Activated T-helper 2 cell treated with anti-CD3 and anti-CD28 coated beads, Interferon-gamma antibody, Interleukin-2, Interleukin-4, amounts not matched to agents 10 μg/mL and 5 μg/mL and 100 μg/mL, durations not matched to agents 14 hours and 24 hours and 36 hours (primary cell): ENCODE data around the gene UGCG. TPM values are rescaled to one million over a fixed set of nuclear protein-coding genes. Genes with fewer than 3 reads are reported as not detected.

Source experiments
- DNase-seq: peaks from one replicate; pipeline ENCODE4 v3.0.0; 2021; ENCODE audit warnings: low spot score
- H3K27ac Mint-ChIP-seq: one replicate; pipeline ENCODE4 v1.8.0; 2021; ENCODE audit warnings: mixed read lengths
- H3K27me3 Mint-ChIP-seq: one replicate; pipeline ENCODE4 v1.8.0; 2021; ENCODE audit warnings: low read depth, mixed read lengths
- H3K36me3 Mint-ChIP-seq: one replicate; pipeline ENCODE4 v1.8.0; 2021; ENCODE audit warnings: low read depth, mixed read lengths
- H3K4me1 Mint-ChIP-seq: one replicate; pipeline ENCODE4 v1.8.0; 2021; ENCODE audit warnings: low read depth, mixed read lengths
- H3K4me3 Mint-ChIP-seq: one replicate; pipeline ENCODE4 v1.8.0; 2021; ENCODE audit warnings: low read depth, mild to moderate bottlenecking, moderate library complexity, mixed read lengths
- H3K9me3 Mint-ChIP-seq: one replicate; pipeline ENCODE4 v1.8.0; 2021; ENCODE audit warnings: mixed read lengths
- intact Hi-C: fragments of 100-400 bp; cut with micrococcal nuclease; formaldehyde crosslinking; loops from one replicate; pipeline ENCODE4 v1.15.1; 2023
- total RNA-seq: library from RNA; stranded (reverse); gene quantifications from 2 replicates; pipeline ENCODE4 v1.2.3, GENCODE V29; 2022

Gene UGCG
- total RNA-seq, 1 donor from 2014 or later, result 14.4 TPM

- H3K36me3 Mint-ChIP-seq, result peaks cover 31% of the 10 kb centered on the region
- peak overlapping the region; percentile 75 for H3K27ac Mint-ChIP-seq
- intact Hi-C loops, result loop anchor here (1.0 to 10.0 kb wide), 4 partner anchors 17 to 837 kb away; partner anchors contain the start of genes KIAA1958 and SNX30
- H3K9me3 Mint-ChIP-seq, result no peaks in the 10 kb centered on the region
- peak overlapping the region; percentile 67 for H3K4me3 Mint-ChIP-seq
- peaks cover 48% of the 10 kb centered on the region for H3K4me1 Mint-ChIP-seq
- DNase-seq, result no peak
- peaks cover 2% of the 10 kb centered on the region for H3K27me3 Mint-ChIP-seq
Measured at GRCh38 chr9:111914749-111915424, 18.3 kb downstream of the UGCG start.

DNA sequence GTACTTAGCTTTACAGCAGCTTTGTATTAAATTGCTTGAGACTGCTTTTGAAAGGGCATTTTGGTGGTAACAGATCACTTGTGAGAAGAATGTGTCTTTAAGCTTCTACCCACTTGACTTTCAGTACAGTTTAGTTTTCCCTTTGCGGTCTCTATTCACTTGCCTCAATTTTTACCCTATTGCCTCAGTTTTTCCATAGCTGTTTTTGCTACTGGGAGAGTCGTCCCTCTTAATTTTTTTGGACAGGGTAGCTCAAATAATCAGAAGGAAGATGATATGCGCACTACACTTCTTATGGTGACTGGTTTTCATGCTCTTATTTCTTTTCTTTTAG lies 18.8 kb downstream of the UGCG start:
- DNase-seq, result no peak
- peaks cover 44% of the 10 kb centered on the region for H3K4me1 Mint-ChIP-seq
- H3K36me3 Mint-ChIP-seq, result peaks cover 31% of the 10 kb centered on the region
- H3K4me3 Mint-ChIP-seq, result peak overlapping the region; percentile 23
- intact Hi-C loops, result loop anchor here (1.0 to 10.0 kb wide), 4 partner anchors 17 to 837 kb away; partner anchors contain the start of genes KIAA1958 and SNX30
- peaks cover 2% of the 10 kb centered on the region for H3K27me3 Mint-ChIP-seq
- peak overlapping the region; percentile 75 for H3K27ac Mint-ChIP-seq
- H3K9me3 Mint-ChIP-seq, result no peaks in the 10 kb centered on the region

DNA sequence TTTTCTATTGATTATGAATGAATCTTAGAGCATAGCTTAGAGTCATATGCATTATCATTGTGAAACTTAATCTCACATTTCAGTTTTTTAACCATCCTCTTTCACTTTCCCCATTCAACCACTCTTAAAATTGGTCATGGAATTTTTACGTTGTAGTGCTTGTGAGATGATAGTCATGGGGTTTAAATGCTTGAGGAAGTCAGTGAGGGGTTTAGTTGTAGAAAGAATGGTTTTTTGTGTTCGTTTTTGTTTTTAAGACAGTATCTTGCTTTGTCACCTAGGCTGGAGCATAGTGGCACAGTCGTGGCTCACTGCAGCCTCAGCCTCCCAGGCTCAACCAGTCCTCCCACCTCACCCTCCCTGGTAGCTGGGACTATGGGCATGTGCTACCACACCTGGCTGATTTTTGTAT lies 19.6 kb downstream of the UGCG start:
- H3K36me3 Mint-ChIP-seq, result peaks cover 31% of the 10 kb centered on the region
- no peaks in the 10 kb centered on the region for H3K9me3 Mint-ChIP-seq
- no peak for DNase-seq
- peaks cover 37% of the 10 kb centered on the region for H3K4me1 Mint-ChIP-seq
- H3K27ac Mint-ChIP-seq, result peak overlapping the region; percentile 72
- intact Hi-C loops, result loop anchor here (1.0 to 10.0 kb wide), 9 partner anchors 10 to 836 kb away; partner anchors contain the start of genes KIAA1958 and SNX30
- peak overlapping the region; percentile 13 for H3K4me3 Mint-ChIP-seq
- no peaks in the 10 kb centered on the region for H3K27me3 Mint-ChIP-seq

DNA sequence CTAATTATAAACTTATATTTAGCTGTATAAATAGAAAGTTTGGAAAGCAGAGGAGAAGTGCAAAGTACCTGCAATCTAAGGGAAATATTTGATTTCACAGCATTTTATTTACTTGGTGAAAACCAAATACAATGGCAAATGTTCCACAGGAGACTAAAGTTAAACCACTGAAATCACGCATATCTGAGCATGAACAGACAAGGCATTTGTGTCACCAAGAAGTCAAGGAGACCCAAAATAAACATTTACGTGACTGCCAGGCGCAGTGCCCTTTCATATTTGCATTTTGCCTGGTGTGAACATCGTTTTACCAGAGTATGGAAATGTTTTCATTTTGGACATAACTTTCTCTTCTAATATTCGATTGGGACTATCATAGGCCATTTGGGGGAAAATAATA lies 20.6 kb downstream of the UGCG start:
- H3K4me3 Mint-ChIP-seq, result no peak overlapping the region
- DNase-seq, result no peak
- H3K36me3 Mint-ChIP-seq, result peaks cover 31% of the 10 kb centered on the region
- H3K9me3 Mint-ChIP-seq, result no peaks in the 10 kb centered on the region
- peaks cover 35% of the 10 kb centered on the region for H3K4me1 Mint-ChIP-seq
- intact Hi-C loops, result loop anchor here (5.0 to 10.0 kb wide), 2 partner anchors 568 to 835 kb away; partner anchors contain the start of genes KIAA1958 and SNX30
- H3K27ac Mint-ChIP-seq, result no peak overlapping the region
- no peaks in the 10 kb centered on the region for H3K27me3 Mint-ChIP-seq

DNA sequence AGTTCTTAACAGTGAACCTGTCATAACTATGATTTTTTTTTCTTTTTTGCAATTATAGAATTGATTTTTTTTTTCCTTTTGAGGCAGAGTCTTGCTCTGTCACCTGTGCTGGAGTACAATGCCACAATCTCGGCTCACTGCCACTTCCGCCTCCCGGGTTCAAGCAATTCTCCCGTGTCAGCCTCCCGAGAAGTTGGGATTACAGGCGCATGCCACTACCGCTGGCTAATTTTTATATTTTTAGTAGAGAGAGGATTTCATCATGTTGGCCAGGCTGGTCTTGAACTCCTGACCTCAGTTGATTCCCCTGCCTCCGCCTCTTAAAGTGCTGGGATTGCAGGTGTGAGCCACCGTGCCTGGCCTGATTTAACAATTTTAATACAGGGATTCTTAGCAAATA lies 21.4 kb downstream of the UGCG start:
- peak overlapping the region; percentile 7 for H3K27ac Mint-ChIP-seq
- peaks cover 31% of the 10 kb centered on the region for H3K36me3 Mint-ChIP-seq
- H3K27me3 Mint-ChIP-seq, result no peaks in the 10 kb centered on the region
- no peaks in the 10 kb centered on the region for H3K9me3 Mint-ChIP-seq
- no peak overlapping the region for H3K4me3 Mint-ChIP-seq
- intact Hi-C loops, result loop anchor here (5.0 to 10.0 kb wide), 2 partner anchors 567 to 834 kb away; partner anchors contain the start of genes KIAA1958 and SNX30
- H3K4me1 Mint-ChIP-seq, result peaks cover 32% of the 10 kb centered on the region
- DNase-seq, result no peak

- intact Hi-C loops, result loop anchor here (5.0 to 10.0 kb wide), 2 partner anchors 565 to 832 kb away; partner anchors contain the start of genes KIAA1958 and SNX30
- Mint-ChIP-seq H3K27me3 (no peaks in the 10 kb centered on the region), H3K4me1 (peaks cover 14% of the 10 kb centered on the region), H3K27ac (no peak overlapping the region), H3K36me3 (peaks cover 25% of the 10 kb centered on the region), H3K4me3 (no peak overlapping the region), H3K9me3 (no peaks in the 10 kb centered on the region)
- DNase-seq, result no peak
Measured at GRCh38 chr9:111919875-111920274, 23.3 kb downstream of the UGCG start.

GRCh38 chr9:111920531-111920930 lies 23.9 kb downstream of the UGCG start:
- H3K4me3 Mint-ChIP-seq, result no peak overlapping the region
- H3K4me1 Mint-ChIP-seq, result peaks cover 8% of the 10 kb centered on the region
- no peaks in the 10 kb centered on the region for H3K9me3 Mint-ChIP-seq
- intact Hi-C loops, result no loop called here
- H3K27me3 Mint-ChIP-seq, result no peaks in the 10 kb centered on the region
- H3K36me3 Mint-ChIP-seq, result peaks cover 25% of the 10 kb centered on the region
- DNase-seq, result no peak
- no peak overlapping the region for H3K27ac Mint-ChIP-seq

GRCh38 chr9:111922324-111923013 lies 25.9 kb downstream of the UGCG start:
- intact Hi-C loops, result no loop called here
- Mint-ChIP-seq H3K4me3 (no peak overlapping the region), H3K27ac (no peak overlapping the region), H3K27me3 (no peaks in the 10 kb centered on the region), H3K4me1 (peaks cover 12% of the 10 kb centered on the region), H3K9me3 (no peaks in the 10 kb centered on the region), H3K36me3 (peaks cover 21% of the 10 kb centered on the region)
- DNase-seq, result no peak

- intact Hi-C loops, result loop anchor here (2.0 kb wide), 1 partner anchor 15 kb away; no protein-coding TSS in a partner anchor
- peaks cover 18% of the 10 kb centered on the region for H3K4me1 Mint-ChIP-seq
- no peak for DNase-seq
- H3K9me3 Mint-ChIP-seq, result no peaks in the 10 kb centered on the region
- H3K36me3 Mint-ChIP-seq, result peaks cover 23% of the 10 kb centered on the region
- H3K27ac Mint-ChIP-seq, result no peak overlapping the region
- H3K27me3 Mint-ChIP-seq, result no peaks in the 10 kb centered on the region
- no peak overlapping the region for H3K4me3 Mint-ChIP-seq
Measured at GRCh38 chr9:111924281-111924680, 27.7 kb downstream of the UGCG start.

GRCh38 chr9:111925017-111925770 lies 28.6 kb downstream of the UGCG start:
- Mint-ChIP-seq H3K27me3 (no peaks in the 10 kb centered on the region), H3K4me3 (no peak overlapping the region), H3K36me3 (peaks cover 22% of the 10 kb centered on the region), H3K4me1 (peaks cover 18% of the 10 kb centered on the region), H3K27ac (no peak overlapping the region), H3K9me3 (no peaks in the 10 kb centered on the region)
- no peak for DNase-seq
- intact Hi-C loops, result loop anchor here (2.0 kb wide), 1 partner anchor 14 kb away; no protein-coding TSS in a partner anchor

DNA sequence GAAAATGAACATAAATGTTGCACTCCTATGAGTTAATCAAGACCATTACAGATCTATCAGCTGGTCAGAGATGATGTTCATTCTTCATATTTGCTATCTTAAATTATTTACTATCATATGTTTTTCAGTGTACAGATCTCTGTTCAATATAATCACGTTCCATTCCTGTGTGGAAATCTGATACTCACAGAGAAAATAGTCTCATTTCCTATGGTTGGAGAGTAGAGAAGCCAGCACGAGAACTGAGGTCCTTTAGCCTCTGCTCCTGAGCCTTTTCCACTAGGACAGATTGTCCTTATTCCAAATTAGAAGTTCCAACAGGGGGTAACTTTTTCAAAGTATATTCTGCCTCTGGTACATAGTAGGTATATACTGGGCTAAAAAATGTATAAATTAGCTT lies 29.2 kb downstream of the UGCG start:
- H3K4me3 Mint-ChIP-seq, result no peak overlapping the region
- peaks cover 18% of the 10 kb centered on the region for H3K4me1 Mint-ChIP-seq
- no peaks in the 10 kb centered on the region for H3K27me3 Mint-ChIP-seq
- H3K9me3 Mint-ChIP-seq, result no peaks in the 10 kb centered on the region
- no peak for DNase-seq
- H3K36me3 Mint-ChIP-seq, result peaks cover 27% of the 10 kb centered on the region
- intact Hi-C loops, result loop anchor here (1.0 to 2.0 kb wide), 2 partner anchors 9 to 13 kb away; no protein-coding TSS in a partner anchor
- no peak overlapping the region for H3K27ac Mint-ChIP-seq

GRCh38 chr9:111926421-111926875 lies 29.8 kb downstream of the UGCG start:
- peak; percentile 25 for DNase-seq
- H3K9me3 Mint-ChIP-seq, result no peaks in the 10 kb centered on the region
- H3K36me3 Mint-ChIP-seq, result peaks cover 34% of the 10 kb centered on the region
- intact Hi-C loops, result loop anchor here (1.0 kb wide), 1 partner anchor 10 kb away; no protein-coding TSS in a partner anchor
- no peaks in the 10 kb centered on the region for H3K27me3 Mint-ChIP-seq
- no peak overlapping the region for H3K4me3 Mint-ChIP-seq
- peak overlapping the region; percentile 12 for H3K27ac Mint-ChIP-seq
- H3K4me1 Mint-ChIP-seq, result peaks cover 18% of the 10 kb centered on the region
